Ovary (tissue), 3 donors: Measurements from ENCODE around the gene PAX9.

Experiments used
- EP300 ChIP-seq: sonication (generic); formaldehyde crosslinking; IDR thresholded peaks from one replicate; pipeline ENCODE4 v1.6.1; 2017; ENCODE audit warnings: antibody characterized with exemption
- POLR2A ChIP-seq: fragments of 450-650 bp; IDR thresholded peaks from one replicate; pipeline ENCODE4 v1.6.1; 2017; ENCODE audit warnings: antibody characterized with exemption, mild to moderate bottlenecking, moderate library complexity
- TF ChIP-seq, protein P1 (sequence below), 3 donors: fragments of 450-650 bp in 2 of 3; fragments of 200-600 bp in 1 of 3; IDR thresholded peaks; one replicate each; pipeline versions ENCODE4 v1.5.1 to v1.8.0; 2016 to 2022; ENCODE audit warnings: antibody characterized with exemption in 3 of 3, mild to moderate bottlenecking in 1 of 3
- donor health status: DM: no; HTN: no; CAD: no.

DNA sequence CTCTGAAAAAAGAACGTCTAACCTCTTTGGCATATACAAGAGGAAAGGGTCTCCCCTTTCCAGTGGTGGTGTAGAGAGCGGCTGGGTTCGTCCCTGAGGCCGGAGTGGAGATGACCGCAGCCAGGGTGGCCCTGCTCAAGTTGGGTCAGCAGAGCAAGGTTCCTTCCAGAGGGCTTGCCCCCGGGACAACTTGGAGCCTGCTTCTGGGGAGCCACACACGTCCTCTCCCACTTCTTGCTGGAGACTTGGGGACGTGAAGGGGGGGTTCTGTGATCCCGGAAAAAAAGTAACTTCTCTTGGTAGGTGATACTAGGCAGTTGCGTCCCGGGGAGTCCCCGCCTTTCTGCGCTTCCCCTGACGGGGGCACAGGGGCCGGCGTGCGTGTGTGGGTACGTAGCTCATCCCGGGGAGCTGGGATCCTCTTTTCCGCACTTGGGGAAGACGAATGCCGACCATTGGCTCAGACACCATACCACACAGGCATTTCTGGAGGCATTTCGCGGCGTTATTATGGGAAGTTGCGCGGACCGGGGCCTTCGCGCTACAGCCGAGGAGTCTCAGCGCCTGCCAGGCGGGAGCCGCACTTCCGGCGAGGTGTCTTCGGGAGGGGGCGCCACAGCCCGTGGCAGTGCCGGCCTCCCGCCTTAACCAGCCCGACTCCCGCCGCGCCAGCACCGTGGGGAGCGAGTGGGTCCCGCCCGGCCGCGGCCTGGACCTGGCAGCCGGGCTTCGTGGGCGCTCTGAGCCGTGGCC, 14.8 kb upstream of the PAX9 start:
- TF ChIP-seq EP300 (no peak), POLR2A (no peak)
- TF ChIP-seq, protein P1, sequence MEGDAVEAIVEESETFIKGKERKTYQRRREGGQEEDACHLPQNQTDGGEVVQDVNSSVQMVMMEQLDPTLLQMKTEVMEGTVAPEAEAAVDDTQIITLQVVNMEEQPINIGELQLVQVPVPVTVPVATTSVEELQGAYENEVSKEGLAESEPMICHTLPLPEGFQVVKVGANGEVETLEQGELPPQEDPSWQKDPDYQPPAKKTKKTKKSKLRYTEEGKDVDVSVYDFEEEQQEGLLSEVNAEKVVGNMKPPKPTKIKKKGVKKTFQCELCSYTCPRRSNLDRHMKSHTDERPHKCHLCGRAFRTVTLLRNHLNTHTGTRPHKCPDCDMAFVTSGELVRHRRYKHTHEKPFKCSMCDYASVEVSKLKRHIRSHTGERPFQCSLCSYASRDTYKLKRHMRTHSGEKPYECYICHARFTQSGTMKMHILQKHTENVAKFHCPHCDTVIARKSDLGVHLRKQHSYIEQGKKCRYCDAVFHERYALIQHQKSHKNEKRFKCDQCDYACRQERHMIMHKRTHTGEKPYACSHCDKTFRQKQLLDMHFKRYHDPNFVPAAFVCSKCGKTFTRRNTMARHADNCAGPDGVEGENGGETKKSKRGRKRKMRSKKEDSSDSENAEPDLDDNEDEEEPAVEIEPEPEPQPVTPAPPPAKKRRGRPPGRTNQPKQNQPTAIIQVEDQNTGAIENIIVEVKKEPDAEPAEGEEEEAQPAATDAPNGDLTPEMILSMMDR (IDR thresholded peaks at IDR 0.05): no peak
